HepG2 (cell line): ENCODE results near the gene MTA1. TPM values are rescaled to one million over a fixed set of nuclear protein-coding genes. Genes with fewer than 3 reads are reported as not detected.

Source experiments
- ATAC-seq: fragments of 200-7000 bp; cut with Tn5 transposase; 3 replicates; pipeline ENCODE4 v1.9.1; 2020; ENCODE audit warnings: mild to moderate bottlenecking, moderate library complexity
- BruUV-seq: library from RNA; stranded (reverse); fragments of 400-500 nt; replicated peaks from 2 replicates; lab custom pipeline; 2021; lab: Mats Ljungman, UMichigan
- CTCF ChIA-PET: fragments of 300-600 bp; formaldehyde crosslinking; extraction: SDS; loops from one replicate; lab custom pipeline; 2021; ENCODE audit warnings: low total read pairs, inconsistent platforms, low intra/inter-chr PET ratio; lab: Yijun Ruan, JAX
- POLR2A ChIA-PET: fragments of 350-600 bp; sonication (Branson Sonifier 250); formaldehyde crosslinking; loops from one replicate; lab custom pipeline; 2020; ENCODE audit warnings: antibody characterized with exemption, inconsistent platforms; lab: Yijun Ruan, JAX
- DNase-seq: peaks from one replicate; pipeline ENCODE4 v3.0.0-alpha.2; 2015; ENCODE audit warnings: low spot score
- FAIRE-seq: peaks from 3 replicates; lab custom pipeline; 2011; peaks lifted over from hg19 to GRCh38; lab: Jason Lieb, UNC
- H2AFZ ChIP-seq: one replicate; pipeline ENCODE4 v1.6.1; 2011; ENCODE audit warnings: low read length, inconsistent platforms
- H3K27ac ChIP-seq: fragments of 300-600 bp; 3 replicates; pipeline ENCODE4 v1.8.0; 2011; ENCODE audit warnings: mixed run types, mild to moderate bottlenecking, mixed read lengths, low read length, inconsistent platforms; ENCODE audit not compliant: insufficient read depth; ENCODE audit errors: extremely low read length
- H3K27me3 ChIP-seq, 2 experiments: fragments of 200-600 bp in 1 of 2; 2 replicates in 1 of 2; 3 replicates in 1 of 2; pipeline versions ENCODE4 v1.6.0 to v1.8.0; 2011; ENCODE audit warnings: low read length in 2 of 2, mild to moderate bottlenecking in 2 of 2, moderate library complexity in 2 of 2, inconsistent platforms in 1 of 2; ENCODE audit not compliant: insufficient read depth in 2 of 2, control insufficient read depth in 1 of 2
- H3K36me3 ChIP-seq, 2 experiments: fragments of 200-600 bp in 1 of 2; replicated peaks in 1 of 2; 2 replicates in 1 of 2; 3 replicates in 1 of 2; pipeline versions ENCODE4 v1.5.1 to v1.8.0; 2011; ENCODE audit warnings: low read length in 2 of 2, inconsistent platforms in 1 of 2; ENCODE audit not compliant: insufficient read depth in 2 of 2, control insufficient read depth in 1 of 2
- H3K4me1 ChIP-seq: 2 replicates; pipeline ENCODE4 v1.5.1; 2012; ENCODE audit warnings: low read length, inconsistent platforms; ENCODE audit not compliant: insufficient read depth
- H3K4me2 ChIP-seq: 2 replicates; pipeline ENCODE4 v1.6.0; 2011; ENCODE audit warnings: low read depth, low read length, inconsistent platforms
- H3K4me3 ChIP-seq, 3 experiments: fragments of 200-600 bp in 1 of 3; sonication (generic), shearing (Covaris generic) in 1 of 3; replicated peaks in 1 of 3; 2 replicates each; pipeline ENCODE4 v1.5.1; 2011 to 2016; ENCODE audit warnings: low read length in 3 of 3, inconsistent platforms in 2 of 3, low read depth in 2 of 3, mild to moderate bottlenecking in 2 of 3, control low read depth in 1 of 3, mixed read lengths in 1 of 3; ENCODE audit not compliant: insufficient read depth in 1 of 3
- H3K79me2 ChIP-seq: one replicate; pipeline ENCODE4 v1.6.1; 2011; ENCODE audit warnings: low read length, inconsistent platforms; ENCODE audit not compliant: insufficient read depth
- H3K9ac ChIP-seq: 2 replicates; pipeline ENCODE4 v1.6.0; 2011; ENCODE audit warnings: mild to moderate bottlenecking, low read depth, low read length, inconsistent platforms; ENCODE audit not compliant: insufficient read depth
- H3K9me3 ChIP-seq: 2 replicates; pipeline ENCODE4 v1.5.1; 2012; ENCODE audit warnings: mild to moderate bottlenecking, low read length
- H4K20me1 ChIP-seq: 2 replicates; pipeline ENCODE4 v1.6.0; 2011; ENCODE audit warnings: inconsistent platforms, mild to moderate bottlenecking, low read length, moderate library complexity; ENCODE audit not compliant: insufficient read depth
- FOXP1 ChIP-seq, 2 experiments: fragments of 450-650 bp in 1 of 2; IDR thresholded peaks; 2 replicates each; pipeline ENCODE4 v1.6.1; 2017 to 2018; ENCODE audit warnings: antibody characterized with exemption in 1 of 2
- HNRNPL ChIP-seq: fragments of 200-400 bp; formaldehyde crosslinking; IDR thresholded peaks from 2 replicates; pipeline ENCODE4 v1.6.1; 2017; ENCODE audit warnings: mild to moderate bottlenecking, low read depth, low read length
- MAZ ChIP-seq, 2 experiments: sonication (generic) in 1 of 2; formaldehyde crosslinking in 1 of 2; IDR thresholded peaks; 2 replicates each; pipeline versions ENCODE4 v1.5.0 to v1.6.1; 2012 to 2020; ENCODE audit warnings: low read depth in 2 of 2, mild to moderate bottlenecking in 2 of 2, borderline replicate concordance in 1 of 2, improper control_type of control experiment in 1 of 2, low read length in 1 of 2, missing genetic modification reagents in 1 of 2, moderate library complexity in 1 of 2
- MTA3 ChIP-seq: sonication (generic); formaldehyde crosslinking; IDR thresholded peaks from 2 replicates; pipeline ENCODE4 v1.4.0; 2020; ENCODE audit warnings: missing genetic modification reagents
- NR2F6 ChIP-seq, 2 experiments: IDR thresholded peaks; 2 replicates each; pipeline ENCODE4 v1.6.1; 2016; ENCODE audit warnings: antibody characterized with exemption in 1 of 2, mild to moderate bottlenecking in 1 of 2
- RORA ChIP-seq: sonication (generic); formaldehyde crosslinking; IDR thresholded peaks from 2 replicates; pipeline ENCODE4 v1.5.0; 2020; ENCODE audit warnings: mild to moderate bottlenecking, missing genetic modification reagents, moderate library complexity
- RXRA ChIP-seq: sonication (generic); formaldehyde crosslinking; IDR thresholded peaks from 2 replicates; pipeline ENCODE4 v1.5.1; 2020; ENCODE audit warnings: missing genetic modification reagents
- SALL1 ChIP-seq: sonication (generic); formaldehyde crosslinking; IDR thresholded peaks from 2 replicates; pipeline ENCODE4 v1.8.0; 2022; ENCODE audit warnings: mild to moderate bottlenecking, missing genetic modification reagents
- ZNF264 ChIP-seq: sonication (generic); formaldehyde crosslinking; IDR thresholded peaks from 2 replicates; pipeline ENCODE4 v1.4.0; 2020; ENCODE audit warnings: missing genetic modification reagents
- ZNF782 ChIP-seq: sonication (generic); formaldehyde crosslinking; IDR thresholded peaks from 2 replicates; pipeline ENCODE4 v1.4.0; 2020; ENCODE audit warnings: missing genetic modification reagents, mild to moderate bottlenecking, borderline replicate concordance
- WGBS: methylation state at CpG from one replicate; pipeline ENCODE4 v1.1.6; 2017; ENCODE audit warnings: low lambda C conversion rate; 5-methylcytosine and 5-hydroxymethylcytosine counted together
- in situ Hi-C: cut with HindIII; loops from 2 replicates; pipeline ENCODE4 v1.10.0; 2017; ENCODE audit warnings: low pct_unique_long_range_greater_than_20kb; ENCODE audit not compliant: extremely low pct_ligation_motif_present
- intact Hi-C: fragments of 100-400 bp; cut with micrococcal nuclease; formaldehyde crosslinking; loops from one replicate; pipeline ENCODE4 v1.10.0; 2022; ENCODE audit not compliant: unreplicated experiment
- polyA plus RNA-seq, 8 experiments: library from polyadenylated mRNA; depleted of rRNA in 3 of 8; stranded (reverse) in 7 of 8; unstranded in 1 of 8; fragments of >200 nt; fragmentation: Illumina TruSeq in 4 of 8; extraction: Trizol in 4 of 8; gene quantifications; 2 replicates each; pipeline versions ENCODE4 v1.2.1 to v1.2.3, GENCODE V29; 2011 to 2016; ENCODE audit warnings: low read depth in 4 of 8, missing spikeins in 1 of 8, mixed read lengths in 1 of 8; ENCODE audit not compliant: insufficient read depth in 1 of 8
- total RNA-seq, 5 experiments: library from RNA; depleted of rRNA; stranded (reverse); fragments of >200 nt; fragmentation: Illumina TruSeq; extraction: Trizol; gene quantifications; 2 replicates each; pipeline ENCODE4 v1.2.3, GENCODE V29; 2016; ENCODE audit warnings: low read depth in 1 of 5
- TF ChIP-seq, protein P1 (sequence below): sonication (generic); formaldehyde crosslinking; IDR thresholded peaks from 2 replicates; pipeline ENCODE4 v1.9.0; 2022; ENCODE audit warnings: low read depth, missing genetic modification reagents
- TF ChIP-seq, protein P2 (sequence below), 2 experiments: sonication (generic) in 1 of 2; formaldehyde crosslinking in 1 of 2; IDR thresholded peaks; 2 replicates each; pipeline versions ENCODE4 v1.6.1 to v1.9.0; 2014 to 2022; ENCODE audit warnings: antibody characterized with exemption in 1 of 2, borderline replicate concordance in 1 of 2, inconsistent platforms in 1 of 2, low read depth in 1 of 2, missing genetic modification reagents in 1 of 2
- TF ChIP-seq, protein P3 (sequence below): sonication (generic); formaldehyde crosslinking; IDR thresholded peaks from 2 replicates; pipeline ENCODE4 v1.4.0; 2020; ENCODE audit warnings: missing genetic modification reagents, mild to moderate bottlenecking, borderline replicate concordance

MTA1 gene
- total and polyA plus RNA-seq, 2 of the 13 experiments (the other 11 are each of a cell fraction or from before 2014, with no cell fraction given) = 35.2 to 85.8 TPM

DNA sequence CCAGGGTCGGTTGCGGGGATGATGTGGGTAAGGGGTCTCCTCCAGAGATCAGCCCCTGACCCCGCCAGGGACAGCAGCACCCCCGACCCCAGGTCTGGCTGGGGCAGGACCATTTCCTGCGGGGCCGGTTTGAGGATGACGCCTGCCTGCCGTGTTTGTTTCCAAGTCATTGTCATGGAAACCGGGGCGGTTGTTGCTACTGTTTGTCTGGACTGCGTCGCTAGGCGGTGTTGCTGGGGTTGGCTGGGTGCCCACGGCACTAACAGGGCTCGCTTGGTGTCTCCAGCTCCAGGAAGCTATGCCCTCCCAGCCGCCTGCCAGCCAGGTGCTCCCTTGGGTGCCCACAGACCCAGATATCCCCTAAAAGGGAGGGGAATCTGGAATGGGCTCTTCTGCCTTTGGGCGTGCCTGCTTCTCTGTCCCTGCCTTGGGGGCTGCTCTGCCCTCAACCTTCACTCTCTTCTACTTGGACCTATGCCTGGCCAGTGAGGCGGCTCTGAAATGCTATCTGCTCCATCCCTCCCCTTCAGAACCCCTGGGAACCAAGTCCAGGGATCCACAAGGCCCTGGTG is 62.3 kb downstream of the MTA1 start:
- in situ Hi-C loops = no loop called here
- DNase-seq (peak; percentile 93), ATAC-seq (peak; percentile 41), FAIRE-seq (peak; percentile 70)
- intact Hi-C loops = loop anchor here (2.0 kb wide), 1 partner anchor 47 kb away; no protein-coding TSS in a partner anchor
- H3K4me2 ChIP-seq = peak overlapping the region; percentile 100
- H3K27ac ChIP-seq = peak overlapping the region; percentile 32
- no peaks in the 10 kb centered on the region for H4K20me1 ChIP-seq
- H3K4me1 ChIP-seq = peaks cover 65% of the 10 kb centered on the region
- no peaks in the 10 kb centered on the region for H3K36me3 ChIP-seq
- no peak overlapping the region for H2AFZ ChIP-seq
- H3K79me2 ChIP-seq = no peaks in the 10 kb centered on the region
- H3K9me3 ChIP-seq = no peaks in the 10 kb centered on the region
- no TSS peak for BruUV-seq
- peak overlapping the region; percentile 99 for H3K9ac ChIP-seq
- peaks cover 2 to 32% of the 10 kb centered on the region in 2 experiments; a peak in 4 of 5 replicates for H3K27me3 ChIP-seq
- ChIA-PET CTCF (interaction anchor here (1.3 to 2.5 kb wide), 3 partner anchors 8 to 45 kb away, joined by 4 to 15 read pairs (median 7); partner anchors contain the start of genes TEDC1 and TMEM121), POLR2A (interaction anchor here (1.4 to 2.4 kb wide), 3 partner anchors 8 to 46 kb away, joined by 4 to 10 read pairs (median 8); no protein-coding TSS in a partner anchor)
- H3K4me3 ChIP-seq = peak overlapping the region in 2 of 3 experiments; percentile 61 to 82; a peak in 3 of 6 replicates
- 0% methylated on average over 7 of the region's 18 CpGs for WGBS
- peak; percentile 87 for TF ChIP-seq HNRNPL
- peak; percentile 53; the same call in 1 of the 2 replicates for TF ChIP-seq RXRA (CRISPR knock-in tag)
- TF ChIP-seq NR2F6 (IDR thresholded peaks at IDR 0.05) = no peak
- peak; percentile 19; the same call in 1 of the 2 replicates for TF ChIP-seq NR2F6 (CRISPR knock-in tag; IDR thresholded peaks at IDR 0.05)
- TF ChIP-seq, protein P1, sequence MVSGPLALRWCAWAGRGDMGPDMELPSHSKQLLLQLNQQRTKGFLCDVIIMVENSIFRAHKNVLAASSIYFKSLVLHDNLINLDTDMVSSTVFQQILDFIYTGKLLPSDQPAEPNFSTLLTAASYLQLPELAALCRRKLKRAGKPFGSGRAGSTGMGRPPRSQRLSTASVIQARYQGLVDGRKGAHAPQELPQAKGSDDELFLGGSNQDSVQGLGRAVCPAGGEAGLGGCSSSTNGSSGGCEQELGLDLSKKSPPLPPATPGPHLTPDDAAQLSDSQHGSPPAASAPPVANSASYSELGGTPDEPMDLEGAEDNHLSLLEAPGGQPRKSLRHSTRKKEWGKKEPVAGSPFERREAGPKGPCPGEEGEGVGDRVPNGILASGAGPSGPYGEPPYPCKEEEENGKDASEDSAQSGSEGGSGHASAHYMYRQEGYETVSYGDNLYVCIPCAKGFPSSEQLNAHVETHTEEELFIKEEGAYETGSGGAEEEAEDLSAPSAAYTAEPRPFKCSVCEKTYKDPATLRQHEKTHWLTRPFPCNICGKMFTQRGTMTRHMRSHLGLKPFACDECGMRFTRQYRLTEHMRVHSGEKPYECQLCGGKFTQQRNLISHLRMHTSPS (CRISPR knock-in tag) = peak; percentile 81
- no peak for TF ChIP-seq FOXP1 (IDR thresholded peaks at IDR 0.05)
- TF ChIP-seq FOXP1 (CRISPR knock-in tag; IDR thresholded peaks at IDR 0.05) = peak; percentile 49; the same call in 1 of the 2 replicates
- TF ChIP-seq, protein P2, sequence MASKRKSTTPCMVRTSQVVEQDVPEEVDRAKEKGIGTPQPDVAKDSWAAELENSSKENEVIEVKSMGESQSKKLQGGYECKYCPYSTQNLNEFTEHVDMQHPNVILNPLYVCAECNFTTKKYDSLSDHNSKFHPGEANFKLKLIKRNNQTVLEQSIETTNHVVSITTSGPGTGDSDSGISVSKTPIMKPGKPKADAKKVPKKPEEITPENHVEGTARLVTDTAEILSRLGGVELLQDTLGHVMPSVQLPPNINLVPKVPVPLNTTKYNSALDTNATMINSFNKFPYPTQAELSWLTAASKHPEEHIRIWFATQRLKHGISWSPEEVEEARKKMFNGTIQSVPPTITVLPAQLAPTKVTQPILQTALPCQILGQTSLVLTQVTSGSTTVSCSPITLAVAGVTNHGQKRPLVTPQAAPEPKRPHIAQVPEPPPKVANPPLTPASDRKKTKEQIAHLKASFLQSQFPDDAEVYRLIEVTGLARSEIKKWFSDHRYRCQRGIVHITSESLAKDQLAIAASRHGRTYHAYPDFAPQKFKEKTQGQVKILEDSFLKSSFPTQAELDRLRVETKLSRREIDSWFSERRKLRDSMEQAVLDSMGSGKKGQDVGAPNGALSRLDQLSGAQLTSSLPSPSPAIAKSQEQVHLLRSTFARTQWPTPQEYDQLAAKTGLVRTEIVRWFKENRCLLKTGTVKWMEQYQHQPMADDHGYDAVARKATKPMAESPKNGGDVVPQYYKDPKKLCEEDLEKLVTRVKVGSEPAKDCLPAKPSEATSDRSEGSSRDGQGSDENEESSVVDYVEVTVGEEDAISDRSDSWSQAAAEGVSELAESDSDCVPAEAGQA (IDR thresholded peaks at IDR 0.05; ENCODE audit: low read depth) = no peak
- TF ChIP-seq, protein P2 (CRISPR knock-in tag; IDR thresholded peaks at IDR 0.05; ENCODE audit: borderline replicate concordance) = no peak
- TF ChIP-seq, protein P3, sequence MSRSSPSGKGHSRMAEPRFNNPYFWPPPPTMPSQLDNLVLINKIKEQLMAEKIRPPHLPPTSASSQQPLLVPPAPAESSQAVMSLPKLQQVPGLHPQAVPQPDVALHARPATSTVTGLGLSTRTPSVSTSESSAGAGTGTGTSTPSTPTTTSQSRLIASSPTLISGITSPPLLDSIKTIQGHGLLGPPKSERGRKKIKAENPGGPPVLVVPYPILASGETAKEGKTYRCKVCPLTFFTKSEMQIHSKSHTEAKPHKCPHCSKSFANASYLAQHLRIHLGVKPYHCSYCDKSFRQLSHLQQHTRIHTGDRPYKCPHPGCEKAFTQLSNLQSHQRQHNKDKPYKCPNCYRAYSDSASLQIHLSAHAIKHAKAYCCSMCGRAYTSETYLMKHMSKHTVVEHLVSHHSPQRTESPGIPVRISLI (CRISPR knock-in tag) = no peak
- no peak for TF ChIP-seq RORA
- peak; percentile 55; the same call in 1 of the 2 replicates for TF ChIP-seq SALL1 (CRISPR knock-in tag)
- TF ChIP-seq MAZ (IDR thresholded peaks at IDR 0.05; ENCODE audit: borderline replicate concordance, low read depth, low read length) = no peak
- 0 out of 2 replicates have a peak, but pooled peaks have one; percentile 42 for TF ChIP-seq MAZ (CRISPR knock-in tag; IDR thresholded peaks at IDR 0.05; ENCODE audit: low read depth)
- peak; percentile 94 for TF ChIP-seq ZNF264 (CRISPR knock-in tag)
- no peak for TF ChIP-seq MTA3 (CRISPR knock-in tag)
- no peak for TF ChIP-seq ZNF782 (CRISPR knock-in tag)
